Activated T-helper 9 cell treated with anti-CD3 and anti-CD28 coated beads, Interleukin-2, amount 50 U/mL, for 16 hours (primary cell): ENCODE results near the gene TICRR.

Source experiments
- DNase-seq: peaks from one replicate; pipeline ENCODE4 v3.0.0-alpha.2; 2020; ENCODE audit warnings: low read depth

Gene TICRR

GRCh38 chr15:89654301-89654761, 79.1 kb downstream of the TICRR start:
- no peak for DNase-seq

DNA sequence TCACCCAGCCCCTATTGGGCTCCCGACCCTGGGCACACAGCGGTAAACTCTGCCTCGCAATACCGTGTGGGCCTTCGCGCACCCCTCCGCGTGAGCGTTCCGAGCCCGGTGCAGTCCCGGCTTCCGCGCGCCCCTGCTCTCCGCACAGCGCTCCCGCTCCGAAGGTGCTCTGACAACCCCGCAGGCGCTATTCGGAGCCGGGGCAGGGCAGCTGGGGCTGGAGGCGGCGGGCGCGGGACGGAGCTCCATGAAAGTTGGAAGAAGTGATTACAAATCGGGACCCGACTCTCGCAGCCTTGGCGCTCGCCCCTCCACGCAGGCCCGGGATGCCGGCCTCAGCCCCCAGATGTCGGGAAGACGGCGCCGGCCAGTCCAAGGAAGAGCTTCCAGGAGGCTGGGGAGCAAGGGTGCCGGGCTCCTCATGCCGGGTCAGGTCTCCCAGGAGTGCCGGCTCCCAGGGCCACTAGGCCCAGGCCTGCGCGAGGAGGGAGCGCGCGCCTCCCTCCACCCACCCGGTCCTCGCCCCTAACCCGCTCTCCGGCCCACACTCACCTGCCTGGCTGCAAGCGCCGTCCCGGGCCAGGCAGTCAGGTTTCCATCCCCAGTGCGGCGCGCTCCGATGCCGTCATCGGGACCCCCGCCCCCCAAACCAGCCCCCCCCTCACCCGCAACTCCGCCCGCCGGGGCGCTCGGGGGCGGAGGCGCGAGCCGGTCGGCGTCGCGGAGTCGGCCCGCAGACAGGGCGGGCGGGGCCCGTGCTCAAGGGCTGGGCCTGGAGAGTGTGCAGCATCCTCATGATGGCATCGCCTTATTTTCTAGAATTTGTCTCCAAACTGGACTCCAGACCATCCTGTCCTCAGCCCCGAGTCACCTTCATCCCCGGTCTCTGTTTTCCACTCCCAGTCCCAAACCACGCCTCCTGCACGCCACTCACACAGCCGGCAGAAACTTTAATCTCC, 79.9 kb downstream of the TICRR start, which contains the start of gene KIF7:
Gene KIF7 (minus strand): TSS at position 621 of the 959 bp plus-strand sequence. CDS start 2,537 bp downstream, outside the sequence.
- DNase-seq = no peak

GRCh38 chr15:89656116-89656815, 81.0 kb downstream of the TICRR start:
- DNase-seq = no peak

GRCh38 chr15:89657686-89658200, 82.5 kb downstream of the TICRR start:
- DNase-seq = no peak

DNA sequence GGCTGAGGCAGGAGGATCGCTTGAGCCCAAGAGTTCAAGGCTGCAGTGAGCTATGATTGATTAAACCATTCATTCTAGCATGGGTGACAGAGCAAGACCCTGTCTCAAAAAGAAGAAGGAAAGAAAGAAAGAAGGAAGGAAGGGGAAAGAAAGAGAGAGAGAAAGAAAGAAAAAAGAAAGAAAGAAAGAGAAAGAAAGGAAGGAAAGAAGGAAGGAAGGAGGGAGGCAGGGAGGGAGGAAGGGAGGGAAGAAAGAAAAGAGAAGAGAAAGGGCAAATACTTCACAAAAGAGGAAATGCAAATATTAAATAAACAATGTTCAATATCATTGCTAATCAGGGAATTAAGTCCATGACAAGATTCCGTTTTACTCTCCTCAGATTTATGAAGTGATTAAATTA, 84.0 kb downstream of the TICRR start:
- DNase-seq = no peak

DNA sequence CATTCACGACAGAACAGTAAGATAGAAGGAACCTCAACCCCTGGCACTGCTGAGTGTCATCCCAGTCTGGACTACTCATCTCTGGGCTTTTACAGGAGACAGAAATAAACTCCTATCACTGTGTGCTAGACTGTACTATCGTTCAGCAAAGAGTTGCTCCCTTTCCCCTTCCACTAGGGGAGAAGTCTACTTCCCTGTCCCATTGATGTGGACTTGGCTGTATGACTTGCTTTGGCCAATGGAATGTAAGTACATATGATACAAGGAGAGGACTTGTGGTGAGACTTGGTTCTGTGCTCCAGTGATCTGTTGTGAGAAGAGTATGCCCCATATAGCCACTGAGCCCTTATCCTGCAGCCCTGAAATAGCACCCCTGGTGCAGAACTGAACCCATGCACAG, 85.3 kb downstream of the TICRR start:
- no peak for DNase-seq

GRCh38 chr15:89662893-89663626, 87.8 kb downstream of the TICRR start:
- DNase-seq = no peak

DNA sequence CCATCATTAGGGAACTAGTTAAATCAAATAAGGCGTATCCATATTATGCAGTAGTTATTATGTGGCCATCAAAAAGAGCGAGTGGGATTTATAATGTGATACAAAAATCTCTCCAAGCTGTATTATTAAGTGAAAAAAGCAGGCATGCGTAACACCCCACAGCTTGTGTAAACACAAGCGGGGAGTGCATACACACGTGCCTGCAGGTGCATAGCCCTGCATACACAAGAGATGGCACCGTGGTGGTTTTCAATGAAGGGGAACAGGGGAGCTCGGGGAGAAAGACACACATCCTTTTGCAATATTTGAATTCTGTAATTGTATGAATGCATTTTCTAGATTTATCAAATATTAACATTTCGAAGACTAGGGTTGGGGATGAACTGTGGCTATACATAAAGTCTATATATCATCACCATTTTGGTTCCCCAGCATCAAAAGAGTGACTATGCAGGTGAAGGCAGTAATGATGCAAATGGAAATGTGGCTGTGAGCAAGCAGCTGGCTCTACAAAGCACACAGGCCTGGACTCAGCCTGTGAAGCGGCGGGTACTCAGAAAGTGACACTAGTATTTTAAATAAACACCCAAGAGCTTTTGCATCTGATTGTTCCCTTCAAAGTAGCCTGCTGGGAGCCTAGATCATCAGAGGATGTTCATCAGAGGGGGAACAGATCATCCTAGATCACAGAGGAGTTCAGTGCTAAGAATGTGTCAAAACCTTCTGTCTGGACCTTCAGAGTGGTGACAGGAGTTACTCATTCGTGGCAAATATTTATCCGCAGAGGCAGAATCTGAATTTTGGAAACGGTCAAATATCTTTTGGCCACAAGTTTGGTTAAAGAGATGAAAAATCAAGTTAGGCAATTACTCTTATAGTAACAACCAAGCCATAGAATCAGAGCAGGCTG, 89.4 kb downstream of the TICRR start:
- no peak for DNase-seq

DNA sequence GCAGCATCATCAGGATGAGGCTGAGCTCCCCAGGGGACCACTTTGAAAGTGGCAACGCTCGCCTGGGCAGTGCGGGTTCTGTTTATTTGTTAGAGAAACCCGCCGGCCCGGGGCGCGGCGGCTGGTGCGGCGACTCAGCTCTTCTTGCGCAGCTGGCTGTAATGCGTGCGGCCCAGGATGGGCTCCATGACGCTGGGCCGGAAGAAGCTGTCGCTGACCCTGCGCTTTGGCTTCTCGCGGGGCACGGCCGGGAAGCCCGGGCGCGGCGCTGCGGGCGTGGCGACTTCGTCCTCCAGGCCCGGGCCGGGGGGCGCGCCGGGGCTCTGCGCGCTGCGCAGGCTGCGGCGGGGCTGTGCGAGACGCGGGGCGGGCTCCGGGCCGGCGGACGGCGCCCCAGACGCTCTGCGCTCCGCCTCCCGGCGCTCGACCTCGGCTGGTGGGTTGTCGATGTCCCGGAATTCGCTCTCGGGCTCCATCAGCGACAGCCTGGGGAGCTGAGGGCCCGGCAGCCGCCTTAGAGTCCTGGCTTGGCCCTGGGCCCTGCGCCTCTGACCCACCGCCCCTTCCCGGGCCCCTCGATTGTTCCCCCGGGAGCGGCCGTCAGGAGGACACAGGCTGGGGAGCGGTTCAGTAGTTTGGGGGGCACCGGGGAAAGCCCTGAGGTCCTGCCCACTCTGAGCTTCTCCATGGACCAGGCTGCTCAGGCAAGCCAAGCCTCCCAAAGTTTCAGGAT, 90.3 kb downstream of the TICRR start:
- DNase-seq = no peak

GRCh38 chr15:89666184-89666857, 91.1 kb downstream of the TICRR start:
- no peak for DNase-seq

- DNase-seq = no peak
Observed at GRCh38 chr15:89666858-89667705, 91.8 kb downstream of the TICRR start.

DNA sequence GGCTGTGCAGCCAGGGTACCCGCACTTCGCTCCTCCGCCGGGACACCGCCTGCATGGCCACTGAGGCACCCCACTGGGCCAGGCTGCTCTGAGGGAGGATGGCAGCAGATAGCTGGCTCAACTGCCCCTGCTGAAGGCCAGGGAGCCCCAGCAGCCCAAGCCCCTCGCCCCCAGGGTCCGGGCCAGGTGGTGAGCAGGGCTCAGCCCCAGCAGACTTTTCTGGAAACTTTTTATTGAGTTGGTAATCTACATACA, 92.4 kb downstream of the TICRR start:
- DNase-seq = no peak

DNA sequence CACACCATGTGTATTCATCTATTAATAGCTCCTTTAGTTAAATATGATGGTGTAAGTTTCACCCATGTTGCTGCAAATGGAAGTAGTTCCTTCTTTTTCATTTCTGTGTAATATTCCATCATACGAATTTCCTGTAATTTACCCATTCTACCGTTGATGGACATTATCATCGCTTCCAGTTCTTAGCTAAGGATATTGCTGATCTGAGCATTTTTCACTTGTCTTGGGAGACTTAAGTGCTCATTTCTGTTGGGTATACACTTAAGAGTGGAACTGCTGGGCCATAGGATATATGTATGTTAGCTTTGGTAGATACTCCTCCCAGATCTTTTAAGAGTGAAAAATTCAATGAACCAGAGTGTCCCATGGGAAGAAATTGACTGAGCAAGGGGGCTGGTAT, 92.9 kb downstream of the TICRR start:
- DNase-seq = no peak

DNA sequence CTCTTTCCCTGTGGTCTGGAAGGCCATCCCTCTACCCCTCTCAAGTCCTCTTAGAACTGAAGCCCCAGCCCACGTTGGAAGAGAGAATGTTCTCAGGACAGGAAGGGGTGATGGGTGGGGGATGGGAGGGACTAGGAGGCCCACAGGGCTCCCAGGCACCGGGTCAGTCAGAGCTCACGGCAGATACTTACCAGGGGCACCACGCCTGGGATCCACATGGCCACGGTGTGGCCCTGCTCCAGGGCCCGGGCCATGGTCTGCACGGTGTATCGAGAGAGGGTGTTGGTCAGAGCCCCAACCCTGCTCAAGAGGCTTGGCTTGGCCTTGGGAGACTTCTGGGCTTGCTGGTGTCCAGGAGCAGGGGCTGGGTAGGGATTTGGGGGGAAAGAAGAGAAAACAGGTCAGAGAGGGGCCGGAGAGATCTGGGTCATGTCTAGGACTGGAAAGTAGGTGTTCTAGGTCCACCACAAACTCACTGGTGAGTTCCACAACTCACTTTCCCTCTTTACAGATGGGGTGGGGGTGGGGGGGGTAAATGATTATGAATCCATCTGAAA, 94.1 kb downstream of the TICRR start:
- DNase-seq = no peak

DNA sequence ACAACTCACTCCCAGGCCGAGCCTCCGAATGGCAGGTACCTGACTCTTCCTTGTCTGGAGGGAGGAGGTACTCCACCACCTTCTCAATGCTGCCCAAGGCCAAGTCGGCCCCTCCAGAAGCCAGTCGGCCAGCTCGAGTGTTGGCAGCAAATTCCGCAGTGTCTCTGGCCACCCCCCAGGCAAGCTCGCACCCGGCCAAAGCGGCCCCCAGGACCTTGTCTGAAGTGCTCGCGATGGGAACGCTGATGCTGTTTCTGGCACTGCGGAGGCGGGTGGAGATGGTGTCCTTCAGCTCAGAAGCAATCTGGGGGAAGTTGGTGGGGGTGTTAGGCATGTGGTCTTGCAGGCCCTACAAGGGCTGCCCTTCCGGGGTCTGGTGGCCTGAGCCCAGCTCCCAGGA, 94.7 kb downstream of the TICRR start:
- no peak for DNase-seq

- DNase-seq = no peak
Observed at GRCh38 chr15:89670971-89671560, 95.8 kb downstream of the TICRR start.

DNA sequence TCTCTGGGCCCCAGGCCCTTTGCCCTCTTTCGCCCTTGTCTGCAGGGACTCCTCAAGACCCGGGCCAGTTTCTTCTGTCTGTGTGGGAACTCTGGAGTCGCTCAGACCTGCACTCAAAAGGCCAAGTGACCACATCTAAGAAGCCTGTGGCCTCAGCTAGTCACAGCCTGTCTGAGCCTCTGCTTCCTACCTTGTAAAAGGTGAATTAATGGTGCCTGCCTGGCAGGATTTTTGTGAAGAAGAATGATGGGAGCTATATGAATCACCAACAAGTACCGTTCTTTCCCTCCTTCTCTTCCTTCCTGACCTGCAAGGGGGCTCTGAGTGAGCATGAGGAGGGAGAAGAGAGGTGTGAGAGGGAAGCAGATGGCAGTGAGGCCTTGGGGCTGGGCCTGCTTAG, 96.4 kb downstream of the TICRR start:
- DNase-seq = no peak
